HCT116 (cell line): Measurements from ENCODE around the gene VEGFA. TPM values are rescaled to one million over a fixed set of nuclear protein-coding genes. Genes with fewer than 3 reads are reported as not detected.
A peak's percentile ranks its signal among the peaks of the same experiment; 100 is the strongest.

Experiments used
- ATAC-seq: fragments of 200-7000 bp; cut with Tn5 transposase; 2 replicates; pipeline ENCODE4 v1.9.1; 2020; ENCODE audit warnings: mild to moderate bottlenecking, moderate library complexity
- BruUV-seq: library from RNA; stranded (reverse); fragments of 400-500 nt; replicated peaks from 2 replicates; lab custom pipeline; 2021; lab: Mats Ljungman, UMichigan
- CTCF ChIA-PET: fragments of 300-600 bp; sonication (Branson Sonifier 250); formaldehyde crosslinking; loops from one replicate; lab custom pipeline; 2021; ENCODE audit warnings: antibody characterized with exemption; lab: Charles Lee
- POLR2A ChIA-PET: fragments of 300-600, 350-600 bp; sonication (Branson Sonifier 250); formaldehyde crosslinking; loops from one replicate; lab custom pipeline; 2021; ENCODE audit warnings: antibody characterized with exemption; lab: Charles Lee
- RAD21 ChIA-PET, 2 experiments: fragments of 300-600 bp; sonication (Branson Sonifier 250); formaldehyde crosslinking; loops; one replicate each; lab custom pipeline; 2023; ENCODE audit warnings: low total read pairs in 2 of 2; ENCODE audit not compliant: uncharacterized antibody in 2 of 2, unreplicated experiment in 2 of 2, low non-redundant PET in 1 of 2; lab: Charles Lee
- DNase-seq: peaks from one replicate; pipeline ENCODE4 v3.0.0-alpha.2; 2010; ENCODE audit warnings: low read depth, low spot score
- H2AFZ ChIP-seq: fragments of 200-600 bp; shearing (Covaris generic), sonication (generic); 2 replicates; pipeline ENCODE4 v1.6.1; 2017; ENCODE audit warnings: low read depth, mixed run types, mixed read lengths, antibody characterized with exemption, low read length; ENCODE audit not compliant: poor library complexity, severe bottlenecking
- H3K27ac ChIP-seq: 2 replicates; pipeline ENCODE4 v1.5.1; 2012; ENCODE audit warnings: low read depth, low read length
- H3K27me3 ChIP-seq: fragments of 200-600 bp; sonication (generic); 2 replicates; pipeline ENCODE4 v1.6.1; 2016; ENCODE audit warnings: mixed run types, low read length, mixed read lengths; ENCODE audit not compliant: insufficient read depth
- H3K36me3 ChIP-seq, 2 experiments: fragments of 200-500 bp in 1 of 2; fragments of 200-600 bp in 1 of 2; sonication (Bioruptor generic) in 1 of 2; sonication (generic) in 1 of 2; 2 replicates each; pipeline versions ENCODE4 v1.5.1 to v1.6.1; 2014 to 2016; ENCODE audit warnings: low read length in 2 of 2, inconsistent platforms in 1 of 2, mixed read lengths in 1 of 2, mixed run types in 1 of 2; ENCODE audit not compliant: insufficient read depth in 2 of 2, control insufficient read depth in 1 of 2
- H3K4me1 ChIP-seq, 2 experiments: fragments of 200-600 bp in 1 of 2; sonication (generic) in 1 of 2; 2 replicates each; pipeline versions ENCODE4 v1.5.1 to v1.6.1; 2012 to 2017; ENCODE audit warnings: low read length in 2 of 2, inconsistent platforms in 1 of 2, mild to moderate bottlenecking in 1 of 2, mixed read lengths in 1 of 2, mixed run types in 1 of 2, moderate library complexity in 1 of 2; ENCODE audit not compliant: insufficient read depth in 2 of 2, control insufficient read depth in 1 of 2
- H3K4me2 ChIP-seq: fragments of 200-600 bp; sonication (generic); 2 replicates; pipeline ENCODE4 v1.6.1; 2017; ENCODE audit warnings: mixed run types, low read length, mixed read lengths
- H3K4me3 ChIP-seq, 2 experiments: fragments of 200-600 bp in 1 of 2; sonication (generic) in 1 of 2; replicated peaks in 1 of 2; 2 replicates each; pipeline ENCODE4 v1.5.1; 2011 to 2016; ENCODE audit warnings: low read length in 2 of 2, control low read depth in 1 of 2, low read depth in 1 of 2, mild to moderate bottlenecking in 1 of 2, mixed read lengths in 1 of 2, mixed run types in 1 of 2
- H3K79me2 ChIP-seq: fragments of 200-600 bp; sonication (generic); 2 replicates; pipeline ENCODE4 v1.6.1; 2017; ENCODE audit warnings: mild to moderate bottlenecking, mixed run types, low read length, moderate library complexity, mixed read lengths; ENCODE audit not compliant: insufficient read depth
- H3K9ac ChIP-seq: fragments of 200-600 bp; sonication (generic); 2 replicates; pipeline ENCODE4 v1.6.1; 2016; ENCODE audit warnings: low read length, mixed read lengths
- H3K9me2 ChIP-seq: fragments of 200-600 bp; sonication (generic), shearing (Covaris generic); 2 replicates; pipeline ENCODE4 v1.6.1; 2017; ENCODE audit warnings: mixed run types, mild to moderate bottlenecking, moderate library complexity; ENCODE audit not compliant: insufficient read depth
- H3K9me3 ChIP-seq, 2 experiments: fragments of 200-500 bp in 1 of 2; fragments of 200-600 bp in 1 of 2; sonication (Bioruptor generic) in 1 of 2; sonication (generic) in 1 of 2; 2 replicates each; pipeline ENCODE4 v1.6.1; 2014 to 2017; ENCODE audit warnings: low read length in 2 of 2, mixed read lengths in 2 of 2, inconsistent platforms in 1 of 2, low read depth in 1 of 2, mild to moderate bottlenecking in 1 of 2, mixed run types in 1 of 2, moderate library complexity in 1 of 2; ENCODE audit not compliant: control insufficient read depth in 1 of 2, insufficient read depth in 1 of 2
- H4K20me1 ChIP-seq: fragments of 200-600 bp; sonication (generic), shearing (Covaris generic); 2 replicates; pipeline ENCODE4 v1.6.1; 2017; ENCODE audit warnings: mixed run types, mild to moderate bottlenecking, moderate library complexity; ENCODE audit not compliant: insufficient read depth
- CBX3 ChIP-seq: IDR thresholded peaks from 2 replicates; pipeline ENCODE4 v1.6.1; 2012; ENCODE audit warnings: low read depth
- CEBPB ChIP-seq: IDR thresholded peaks from 2 replicates; pipeline ENCODE4 v1.6.1; 2012; ENCODE audit warnings: low read depth
- EGR1 ChIP-seq: IDR thresholded peaks from 2 replicates; pipeline ENCODE4 v1.6.1; 2012; ENCODE audit warnings: low read depth
- ELF1 ChIP-seq: IDR thresholded peaks from 2 replicates; pipeline ENCODE4 v1.6.1; 2012; ENCODE audit warnings: low read depth, borderline replicate concordance
- EZH2 ChIP-seq: fragments of 200-600 bp; sonication (generic); IDR thresholded peaks from 2 replicates; pipeline ENCODE4 v1.6.1; 2017; ENCODE audit warnings: antibody characterized with exemption, mixed run types
- EZH2phosphoT487 ChIP-seq: fragments of 200-600 bp; IDR thresholded peaks from 2 replicates; pipeline ENCODE4 v1.6.1; 2018; ENCODE audit warnings: antibody characterized with exemption, borderline replicate concordance
- FOSL1 ChIP-seq: IDR thresholded peaks from 2 replicates; pipeline ENCODE4 v1.6.1; 2012; ENCODE audit warnings: low read depth
- JUND ChIP-seq: IDR thresholded peaks from 2 replicates; pipeline ENCODE4 v1.6.1; 2012
- MAX ChIP-seq: IDR thresholded peaks from 2 replicates; pipeline ENCODE4 v1.6.1; 2012
- POLR2A ChIP-seq: IDR thresholded peaks from 2 replicates; pipeline ENCODE4 v1.7.0; 2011; ENCODE audit warnings: borderline replicate concordance; ENCODE audit not compliant: insufficient read depth, insufficient read length; ENCODE audit errors: extremely low read depth
- POLR2AphosphoS5 ChIP-seq: IDR thresholded peaks from 2 replicates; pipeline ENCODE4 v1.6.1; 2011; ENCODE audit warnings: mild to moderate bottlenecking, low read depth, low read length, moderate library complexity
- RAD21 ChIP-seq: IDR thresholded peaks from 2 replicates; pipeline ENCODE4 v1.6.1; 2012; ENCODE audit warnings: low read depth, mild to moderate bottlenecking
- SIN3A ChIP-seq: IDR thresholded peaks from 2 replicates; pipeline ENCODE4 v1.6.1; 2012; ENCODE audit warnings: low read depth
- SP1 ChIP-seq: IDR thresholded peaks from 2 replicates; pipeline ENCODE4 v1.6.1; 2012; ENCODE audit warnings: low read depth
- SRF ChIP-seq: IDR thresholded peaks from 2 replicates; pipeline ENCODE4 v1.6.1; 2012; ENCODE audit warnings: low read depth
- TCF7L2 ChIP-seq: IDR thresholded peaks from 2 replicates; pipeline ENCODE4 v1.7.0; 2011; ENCODE audit warnings: borderline replicate concordance, inconsistent platforms; ENCODE audit not compliant: insufficient read depth, insufficient read length; ENCODE audit errors: extremely low read depth
- YY1 ChIP-seq: IDR thresholded peaks from 2 replicates; pipeline ENCODE4 v1.6.1; 2011; ENCODE audit warnings: low read length, low read depth, moderate library complexity, mild to moderate bottlenecking; ENCODE audit not compliant: insufficient replicate concordance; ENCODE audit errors: extremely low read depth
- ZBTB33 ChIP-seq: IDR thresholded peaks from 2 replicates; pipeline ENCODE4 v1.6.1; 2011; ENCODE audit warnings: mild to moderate bottlenecking, low read length, moderate library complexity; ENCODE audit not compliant: insufficient replicate concordance; ENCODE audit errors: extremely low read depth
- ZFX ChIP-seq: fragments of 450-650 bp; IDR thresholded peaks from 2 replicates; pipeline ENCODE4 v1.6.1; 2017
- ZNF274 ChIP-seq: fragments of 200-500 bp; sonication (Bioruptor generic); IDR thresholded peaks from 2 replicates; pipeline ENCODE4 v1.6.1; 2014; ENCODE audit warnings: mild to moderate bottlenecking, low read depth, low read length, inconsistent platforms
- intact Hi-C: fragments of 100-400 bp; cut with micrococcal nuclease; formaldehyde crosslinking; loops from 2 replicates; pipeline ENCODE4 v1.10.0; 2022
- total RNA-seq: library from RNA; stranded (reverse); gene quantifications from one replicate; pipeline ENCODE4 v1.2.1, GENCODE V29; 2021; ENCODE audit not compliant: unreplicated experiment

The VEGFA gene
- total RNA-seq, 1 experiment from 2014 or later: 112 TPM

GRCh38 chr6:43809417-43810305 lies 39.6 kb downstream of the VEGFA start:
- ChIA-PET RAD21 (no interaction called here), CTCF (no interaction called here), POLR2A (no interaction called here)
- Histone ChIP-seq H3K4me2 (no peak overlapping the region), H3K9me3 (no peaks in the 10 kb centered on the region), H2AFZ (no peak overlapping the region), H3K4me1 (peaks cover 17 to 42% of the 10 kb centered on the region in 2 experiments), H3K79me2 (no peaks in the 10 kb centered on the region), H4K20me1 (no peaks in the 10 kb centered on the region), H3K4me3 (no peak overlapping the region), H3K9ac (no peak overlapping the region), H3K27ac (no peak overlapping the region), H3K9me2 (no peaks in the 10 kb centered on the region), H3K27me3 (no peaks in the 10 kb centered on the region), H3K36me3 (no peaks in the 10 kb centered on the region)
- TF ChIP-seq POLR2A (no peak), ZBTB33 (no peak), SP1 (no peak), POLR2AphosphoS5 (no peak), FOSL1 (no peak), YY1 (no peak), MAX (no peak), ZNF274 (no peak), SRF (no peak), EZH2phosphoT487 (no peak), SIN3A (no peak), EZH2 (no peak), CBX3 (no peak), RAD21 (no peak), JUND (no peak), EGR1 (no peak), TCF7L2 (no peak), CEBPB (no peak), ELF1 (no peak), ZFX (no peak)
- intact Hi-C loops: no loop called here
- DNase-seq: no peak
- ATAC-seq: 0 out of 2 replicates have a peak, but pooled peaks have one; percentile 41
- no TSS peak for BruUV-seq
